DMS 273 (cell line): ENCODE results near the gene AURKB.

Source experiments
- DNase-seq: peaks from one replicate; lab custom pipeline; 2025; ENCODE audit not compliant: unreplicated experiment; lab: John Stamatoyannopoulos, UW

The AURKB gene

DNA sequence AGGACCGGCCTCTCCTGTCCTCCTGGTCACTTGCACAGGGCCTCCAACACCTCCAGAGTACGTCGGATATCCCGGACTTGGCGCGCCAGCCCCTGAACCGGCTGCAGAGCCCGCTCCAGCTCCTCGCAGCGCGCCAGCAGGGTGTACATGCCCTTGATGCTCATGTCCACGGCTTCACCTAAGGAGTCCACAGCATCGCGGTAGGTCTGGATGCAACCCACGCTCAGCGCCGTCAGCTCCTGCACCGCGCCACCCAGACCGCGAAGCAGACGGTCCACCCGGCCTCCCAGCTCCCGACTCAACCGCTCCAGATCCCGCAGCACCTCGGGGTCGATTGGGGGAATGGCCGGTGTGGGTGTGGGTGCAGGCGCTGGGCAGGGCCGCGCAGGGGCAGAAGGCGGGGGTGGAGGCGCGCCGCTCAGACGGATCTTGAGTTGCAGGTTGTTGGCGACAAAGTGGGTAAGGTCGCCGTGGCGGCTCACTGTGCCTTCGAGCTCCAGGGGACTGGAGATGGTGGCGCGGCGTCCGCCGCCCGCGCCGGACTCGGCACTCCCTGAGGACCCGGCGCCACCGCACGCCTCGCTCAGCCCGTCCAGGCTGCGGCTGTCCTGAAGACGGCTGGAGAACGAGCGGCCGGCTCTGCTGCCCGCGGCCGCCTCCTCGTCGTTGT is 21.2 kb downstream of the AURKB start:
- no peak for DNase-seq

GRCh38 chr17:8188263-8188839 is 22.0 kb downstream of the AURKB start:
- DNase-seq: peak; percentile 30

DNA sequence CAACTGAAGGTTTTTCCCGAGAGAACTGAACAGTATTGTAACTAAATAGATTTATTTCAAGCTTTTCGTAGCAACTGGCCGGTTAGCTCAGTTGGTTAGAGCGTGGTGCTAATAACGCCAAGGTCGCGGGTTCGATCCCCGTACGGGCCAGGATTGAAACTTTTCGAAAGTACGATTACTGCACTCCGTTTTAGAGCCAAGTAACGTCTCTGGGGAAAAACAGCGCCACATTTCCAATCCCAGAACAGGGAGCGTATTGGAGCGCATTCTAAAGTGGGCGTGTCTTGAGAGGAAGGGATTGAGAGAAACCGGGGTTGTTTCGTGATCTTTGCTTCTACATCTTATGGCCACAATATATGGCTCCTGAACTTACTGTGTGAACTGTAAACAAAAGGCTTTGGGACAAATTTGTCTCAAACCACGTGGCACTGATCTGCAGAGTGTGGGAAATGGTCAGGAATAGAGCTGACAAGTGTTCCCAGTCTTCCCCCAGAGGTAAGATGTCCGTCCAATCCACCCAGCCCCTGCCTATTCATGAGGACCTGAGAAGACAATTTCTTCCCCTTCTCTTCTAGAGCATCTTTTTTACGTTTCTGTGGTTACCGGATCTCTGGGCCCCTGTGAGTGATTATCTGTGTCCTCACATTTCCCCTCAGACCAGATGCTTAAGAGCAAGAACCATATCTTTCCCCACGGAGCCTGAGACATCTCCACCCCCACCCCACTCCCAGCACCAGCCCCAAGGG is 22.7 kb downstream of the AURKB start:
- DNase-seq: peak; percentile 98

DNA sequence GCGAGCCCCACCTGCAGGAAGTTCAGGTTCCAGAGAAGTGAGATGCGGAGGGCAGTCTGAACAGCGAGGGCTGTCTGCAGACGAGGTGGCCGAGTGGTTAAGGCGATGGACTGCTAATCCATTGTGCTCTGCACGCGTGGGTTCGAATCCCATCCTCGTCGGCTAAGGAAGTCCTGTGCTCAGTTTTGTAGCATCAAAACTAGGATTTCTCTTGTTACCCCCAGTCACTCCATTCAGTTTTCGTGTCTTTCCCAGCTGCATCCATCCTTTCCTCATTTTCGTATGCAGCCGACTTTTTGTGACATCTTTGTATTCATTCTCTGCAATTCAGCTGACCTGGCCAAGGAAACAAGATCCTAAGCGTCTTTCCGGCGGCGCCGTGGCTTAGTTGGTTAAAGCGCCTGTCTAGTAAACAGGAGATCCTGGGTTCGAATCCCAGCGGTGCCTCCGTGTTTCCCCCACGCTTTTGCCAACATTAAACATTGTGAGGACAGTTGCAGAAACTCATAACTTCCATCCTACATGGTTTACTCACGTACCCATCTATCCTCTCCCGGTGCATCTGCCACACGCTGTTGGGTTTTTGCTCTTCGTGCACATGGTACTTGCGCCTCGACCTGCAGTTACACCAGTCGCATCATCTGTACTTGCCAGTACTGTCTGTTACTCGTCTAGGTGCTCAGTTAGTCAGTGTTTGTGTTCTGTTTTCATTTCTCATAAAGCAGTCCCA is 23.4 kb downstream of the AURKB start:
- DNase-seq: peak; percentile 97

DNA sequence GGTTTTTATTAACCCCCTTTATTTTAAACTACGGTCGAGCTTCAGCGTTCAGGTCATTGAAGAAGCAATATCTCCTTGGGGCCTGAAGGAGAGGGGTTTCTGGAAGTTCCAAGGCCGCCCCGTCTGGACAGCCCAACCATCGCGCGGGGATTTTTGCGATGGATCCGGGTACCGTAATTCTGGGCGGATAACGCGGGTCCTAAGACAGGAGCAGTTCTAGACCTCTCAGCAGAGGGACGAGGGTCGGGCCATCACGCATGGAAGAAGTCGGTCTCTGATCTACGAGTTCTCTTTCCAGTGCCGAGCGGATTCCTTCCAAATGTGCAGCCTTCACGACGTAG is 24.0 kb downstream of the AURKB start:
- no peak for DNase-seq

DNA sequence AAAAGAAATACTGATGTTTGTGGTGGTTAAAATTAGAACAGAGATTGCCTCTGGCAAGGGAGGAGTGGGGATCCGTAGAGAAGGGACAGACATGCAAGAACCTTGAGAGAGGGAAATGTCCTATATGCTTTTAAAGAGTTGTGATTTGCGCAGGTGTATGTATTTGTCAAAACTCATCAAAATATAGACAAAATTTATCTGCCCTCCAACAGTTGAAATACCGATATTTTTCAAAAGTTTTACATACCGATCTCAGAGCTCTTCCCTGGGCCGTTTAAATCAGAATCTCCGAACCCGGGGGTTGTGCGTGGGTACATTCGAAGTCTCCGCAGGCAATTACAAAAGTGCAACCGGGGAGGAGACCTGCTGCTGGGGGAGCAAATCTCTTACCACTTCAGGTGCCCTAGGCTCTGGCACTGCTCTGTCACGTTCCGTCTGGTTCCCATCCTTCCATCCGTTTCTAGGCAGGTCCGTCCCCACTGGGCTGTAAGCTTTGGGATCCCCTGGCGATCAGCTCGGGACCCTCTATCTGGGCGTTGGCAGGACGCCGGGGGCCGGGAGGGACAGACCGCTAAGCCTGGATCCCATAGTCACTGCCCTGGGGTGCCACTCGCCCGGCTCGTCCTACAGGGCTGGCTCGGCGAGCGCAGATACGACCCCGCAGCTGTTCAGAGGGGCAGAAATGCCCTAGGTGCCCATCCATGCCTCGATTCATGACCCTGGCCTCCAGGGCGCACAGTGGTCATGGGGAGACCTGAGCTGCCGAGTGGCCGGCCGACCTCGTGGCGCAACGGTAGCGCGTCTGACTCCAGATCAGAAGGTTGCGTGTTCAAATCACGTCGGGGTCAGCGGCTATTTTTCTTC is 24.6 kb downstream of the AURKB start:
- DNase-seq: peak; percentile 83

GRCh38 chr17:8176998-8177731 is 33.2 kb downstream of the AURKB start:
- DNase-seq: no peak

GRCh38 chr17:8176197-8176940 is 34.0 kb downstream of the AURKB start, which contains the start of gene TMEM107:
TMEM107 (minus strand) TSS chr17:8176380; CDS start chr17:8176286, 94 bp downstream.
- peak; percentile 94 for DNase-seq

- no peak for DNase-seq
Measured at GRCh38 chr17:8175795-8176196, 34.6 kb downstream of the AURKB start.

GRCh38 chr17:8173871-8174322 is 36.5 kb downstream of the AURKB start:
- DNase-seq: peak; percentile 68

GRCh38 chr17:8173056-8173870 is 37.1 kb downstream of the AURKB start:
- DNase-seq: peak; percentile 95

DNA sequence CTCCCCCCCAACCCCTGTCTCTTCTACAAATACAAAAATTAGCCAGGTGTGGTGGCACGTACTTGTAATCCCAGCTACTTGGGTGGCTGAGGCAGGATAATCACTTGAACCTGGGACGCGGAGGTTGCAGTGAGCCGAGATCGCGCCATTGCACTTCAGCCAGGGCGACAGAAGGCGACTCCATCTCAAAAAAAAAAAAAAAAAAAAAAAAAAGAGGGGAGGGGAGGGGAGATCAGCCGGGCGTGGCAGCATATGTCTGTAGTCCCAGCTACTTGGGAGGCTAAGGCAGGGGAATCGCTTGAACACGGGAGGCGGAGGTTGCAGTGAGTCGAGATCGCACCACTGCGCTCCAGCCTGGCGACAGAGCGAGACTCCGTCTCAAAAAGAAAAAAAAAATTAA is 40.2 kb downstream of the AURKB start:
- DNase-seq: peak; percentile 48

- DNase-seq: no peak
Measured at GRCh38 chr17:8167526-8167925, 42.8 kb downstream of the AURKB start.

DNA sequence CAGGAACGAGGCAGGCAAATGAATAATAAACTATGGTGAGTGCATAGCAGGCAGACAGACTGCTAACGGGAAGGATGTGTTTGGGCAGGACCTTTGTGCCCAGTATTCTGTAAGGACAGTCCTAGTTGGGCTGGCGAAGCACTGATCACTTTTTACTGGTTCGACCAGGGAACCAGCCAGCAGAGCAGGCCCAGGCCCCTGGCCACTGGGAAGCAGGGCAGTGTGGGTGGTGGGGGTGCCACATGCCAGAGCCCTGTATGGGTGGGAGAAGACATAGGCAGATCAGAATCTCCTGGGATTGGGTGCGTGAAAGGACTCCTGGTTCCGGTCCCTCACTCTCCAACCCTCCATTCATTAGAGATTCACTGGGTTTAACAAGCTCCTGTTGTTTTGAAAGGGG is 43.6 kb downstream of the AURKB start:
- DNase-seq: no peak

DNA sequence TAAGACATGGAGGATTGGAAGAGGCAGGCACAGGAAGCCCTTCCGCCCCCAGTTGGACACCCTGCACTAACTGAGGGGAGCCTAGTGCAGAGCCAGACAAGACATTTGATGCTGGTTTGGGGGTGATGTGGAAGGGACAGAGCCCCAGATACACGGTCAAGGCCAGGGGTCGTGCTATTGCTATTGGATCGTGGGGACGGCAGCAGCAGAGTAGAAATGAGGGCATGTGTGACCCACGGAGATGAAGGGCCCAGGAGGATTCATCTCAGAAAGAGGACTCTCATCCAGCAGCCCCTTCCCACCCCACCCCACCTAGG is 45.6 kb downstream of the AURKB start:
- no peak for DNase-seq

- peak; percentile 35 for DNase-seq
Measured at GRCh38 chr17:8163978-8164814, 46.2 kb downstream of the AURKB start.
